ENCODE measurements around the gene SYT15B. TPM values are rescaled to one million over a fixed set of nuclear protein-coding genes. Genes with fewer than 3 reads are reported as not detected.
"Not testable (repeated sequence)": the region's sequence is repeated elsewhere in the genome, so short reads cannot be mapped to it uniquely, and the experiment has no call there.

The SYT15B gene
- total RNA-seq, 5 donors from 2014 or later (not counting 1 experiment from before 2014, with no cell fraction given): 0.06 to 0.30 (median 0.09) TPM; not detected in 2

DNA sequence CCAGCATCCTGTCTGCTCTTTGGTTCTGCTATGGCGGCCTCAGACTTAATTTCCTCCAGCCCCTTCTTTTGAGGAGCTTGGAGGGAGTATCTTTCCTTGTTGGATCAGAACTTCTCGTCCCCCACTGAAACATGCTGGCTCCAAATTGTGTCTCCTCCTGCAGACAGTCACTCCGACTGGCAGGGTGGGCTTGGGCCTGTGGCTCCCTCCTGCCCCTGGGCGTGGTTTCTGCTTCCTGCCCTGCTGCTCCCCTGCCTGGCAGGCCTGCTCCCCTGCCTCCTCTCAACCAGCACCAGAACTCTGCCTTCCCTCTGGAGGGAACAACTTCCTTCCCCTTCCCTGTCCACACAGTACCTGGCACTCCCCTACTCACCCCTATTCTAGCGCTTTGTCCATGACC, 3.8 kb upstream of the SYT15B start:
- POLR2A ChIA-PET; H3K4me1 ChIP-seq (ENCODE audit: control insufficient read depth in 1 of 2, extremely low read depth in 1 of 2, insufficient read depth in 2 of 2, low read length in 2 of 2); H3K4me3 Mint-ChIP-seq; H3K27ac Mint-ChIP-seq; H3K4me3 ChIP-seq (ENCODE audit: control insufficient read depth in 1 of 2, extremely low read depth in 1 of 2, low read length in 1 of 2); H3K36me3 Mint-ChIP-seq; H3K27me3 ChIP-seq (replicated peaks in 1 of 2; ENCODE audit: control insufficient read depth in 2 of 2, extremely low read depth in 1 of 2, insufficient read depth in 2 of 2, low read length in 1 of 2); ATAC-seq (replicated peaks in 1 of 4); H3K4me1 Mint-ChIP-seq; H3K36me3 ChIP-seq (ENCODE audit: control insufficient read depth in 2 of 2, extremely low read depth in 1 of 2, insufficient read depth in 1 of 2, low read length in 1 of 2); DNase-seq; H3K27me3 Mint-ChIP-seq; H3K27ac ChIP-seq (ENCODE audit: low read length); H3K9me3 ChIP-seq; H3K9me3 Mint-ChIP-seq; CTCF ChIA-PET: not testable (repeated sequence)
- WGBS (ENCODE audit: insufficient coverage): no CpG with 5 or more reads among the region's 5 CpGs

DNA sequence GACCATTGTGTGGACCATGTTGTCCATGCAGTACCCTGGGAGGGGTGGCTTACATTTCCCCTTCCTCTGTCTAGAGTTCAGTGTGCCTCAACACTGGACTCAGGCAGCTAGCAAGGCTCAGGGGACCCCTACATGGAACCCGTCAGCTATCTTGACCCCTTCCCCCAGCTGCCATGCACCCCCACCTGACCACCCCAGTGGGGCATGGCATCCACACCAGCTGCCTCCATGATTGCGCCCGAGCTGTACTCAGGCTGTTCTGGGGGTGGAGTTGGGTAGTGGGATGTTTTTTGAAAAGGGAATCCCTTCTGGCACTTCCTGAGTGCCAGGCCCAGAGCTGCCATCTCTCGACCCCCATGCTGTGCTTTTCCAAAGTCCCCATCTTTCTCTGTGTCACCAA, 1.8 kb upstream of the SYT15B start:
- CTCF ChIA-PET; H3K27me3 Mint-ChIP-seq; H3K27ac Mint-ChIP-seq; H3K36me3 Mint-ChIP-seq; H3K27me3 ChIP-seq (replicated peaks in 1 of 2; ENCODE audit: control insufficient read depth in 2 of 2, extremely low read depth in 1 of 2, insufficient read depth in 2 of 2, low read length in 1 of 2); H3K9me3 Mint-ChIP-seq; H3K4me3 Mint-ChIP-seq; H3K27ac ChIP-seq (ENCODE audit: low read length); H3K4me1 Mint-ChIP-seq; H3K9me3 ChIP-seq; DNase-seq; POLR2A ChIA-PET; ATAC-seq (replicated peaks in 1 of 4); H3K4me3 ChIP-seq (ENCODE audit: control insufficient read depth in 1 of 2, extremely low read depth in 1 of 2, low read length in 1 of 2); H3K36me3 ChIP-seq (ENCODE audit: control insufficient read depth in 2 of 2, extremely low read depth in 1 of 2, insufficient read depth in 1 of 2, low read length in 1 of 2); H3K4me1 ChIP-seq (ENCODE audit: control insufficient read depth in 1 of 2, extremely low read depth in 1 of 2, insufficient read depth in 2 of 2, low read length in 2 of 2): not testable (repeated sequence)
- no CpG with 5 or more reads among the region's 4 CpGs for WGBS (ENCODE audit: insufficient coverage)

DNA sequence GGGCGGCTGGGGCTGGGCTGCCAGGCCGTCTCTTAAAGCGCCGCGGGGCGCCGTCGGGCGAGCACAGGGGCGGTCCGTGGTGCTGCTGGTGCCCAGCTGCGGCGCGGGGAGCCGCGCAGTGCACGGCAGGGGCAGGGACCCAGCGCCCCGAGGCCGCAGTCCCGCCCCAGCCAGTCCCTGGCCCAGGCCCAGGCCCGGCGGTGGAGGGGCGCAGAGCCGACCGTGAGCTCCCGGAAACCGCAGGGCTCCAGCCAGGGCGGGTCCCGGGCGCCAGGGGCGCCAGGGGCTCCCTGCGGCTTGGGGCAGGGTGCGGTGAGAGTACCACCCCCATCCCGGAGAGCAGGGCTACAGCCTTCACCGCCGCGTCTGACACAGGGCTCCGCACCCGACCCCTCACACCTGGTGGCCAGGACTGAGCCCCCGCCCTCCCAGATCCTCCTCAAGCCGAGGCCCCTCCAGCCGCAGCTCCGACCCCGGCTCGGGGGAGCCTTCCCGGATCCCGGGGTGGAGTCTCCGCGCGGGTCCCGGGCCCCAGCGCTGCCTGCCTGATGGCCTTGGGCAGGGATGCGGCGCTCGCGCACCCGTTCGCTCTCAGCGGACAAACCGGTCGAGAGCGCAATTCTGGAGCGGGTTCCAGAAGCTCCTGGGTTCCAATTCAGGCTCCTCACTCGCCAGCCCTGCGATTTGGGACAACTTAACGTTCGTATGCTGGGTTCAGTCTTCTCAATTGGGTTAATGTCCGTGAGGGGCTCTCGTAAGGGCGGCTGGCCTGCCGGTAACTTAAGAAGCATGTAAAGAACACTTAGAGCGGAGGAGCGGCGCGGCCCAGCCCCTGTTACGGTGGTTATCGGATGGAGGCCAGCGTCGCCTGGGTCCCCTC, 478 bp downstream of the SYT15B start:
- H3K4me3 Mint-ChIP-seq; H3K27me3 ChIP-seq (replicated peaks in 1 of 2; ENCODE audit: control insufficient read depth in 2 of 2, extremely low read depth in 1 of 2, insufficient read depth in 2 of 2, low read length in 1 of 2); H3K4me3 ChIP-seq (ENCODE audit: control insufficient read depth in 1 of 2, extremely low read depth in 1 of 2, low read length in 1 of 2); CTCF ChIA-PET; H3K4me1 Mint-ChIP-seq; H3K4me1 ChIP-seq (ENCODE audit: control insufficient read depth in 1 of 2, extremely low read depth in 1 of 2, insufficient read depth in 2 of 2, low read length in 2 of 2); H3K27ac Mint-ChIP-seq; ATAC-seq (replicated peaks in 1 of 4); H3K36me3 ChIP-seq (ENCODE audit: control insufficient read depth in 2 of 2, extremely low read depth in 1 of 2, insufficient read depth in 1 of 2, low read length in 1 of 2); POLR2A ChIA-PET; H3K27ac ChIP-seq (ENCODE audit: low read length); H3K27me3 Mint-ChIP-seq; H3K9me3 Mint-ChIP-seq; H3K36me3 Mint-ChIP-seq; DNase-seq; H3K9me3 ChIP-seq: not testable (repeated sequence)
- WGBS (ENCODE audit: insufficient coverage): 9% methylated on average over 18 of the region's 80 CpGs

DNA sequence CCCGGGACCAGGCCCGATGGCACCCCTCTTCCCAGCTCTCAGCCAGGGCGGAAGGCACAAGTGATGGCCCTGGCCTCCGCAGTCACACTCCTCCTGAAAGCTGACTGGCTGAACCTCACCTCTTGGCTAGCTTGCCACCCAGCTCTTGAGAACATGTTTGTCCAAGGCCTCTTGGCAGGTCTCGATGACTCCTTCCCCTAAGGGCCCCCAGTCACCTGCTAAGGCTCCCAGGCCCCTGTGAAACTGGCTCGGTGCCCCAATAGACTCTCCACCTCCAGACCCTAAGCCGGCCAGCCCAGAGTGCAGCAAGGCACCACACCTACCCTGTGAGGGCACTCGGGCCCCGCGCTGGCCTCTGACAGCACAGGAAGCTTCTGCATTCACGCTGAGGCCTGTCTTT, 4.5 kb downstream of the SYT15B start:
- H3K27me3 ChIP-seq (replicated peaks in 1 of 2; ENCODE audit: control insufficient read depth in 2 of 2, extremely low read depth in 1 of 2, insufficient read depth in 2 of 2, low read length in 1 of 2); H3K27me3 Mint-ChIP-seq; H3K27ac ChIP-seq (ENCODE audit: low read length); H3K36me3 ChIP-seq (ENCODE audit: control insufficient read depth in 2 of 2, extremely low read depth in 1 of 2, insufficient read depth in 1 of 2, low read length in 1 of 2); POLR2A ChIA-PET; H3K4me1 ChIP-seq (ENCODE audit: control insufficient read depth in 1 of 2, extremely low read depth in 1 of 2, insufficient read depth in 2 of 2, low read length in 2 of 2); CTCF ChIA-PET; H3K27ac Mint-ChIP-seq; H3K4me3 ChIP-seq (ENCODE audit: control insufficient read depth in 1 of 2, extremely low read depth in 1 of 2, low read length in 1 of 2); H3K9me3 ChIP-seq; DNase-seq; H3K4me3 Mint-ChIP-seq; H3K4me1 Mint-ChIP-seq; H3K36me3 Mint-ChIP-seq; ATAC-seq (replicated peaks in 1 of 4); H3K9me3 Mint-ChIP-seq: not testable (repeated sequence)
- no CpG with 5 or more reads among the region's 11 CpGs for WGBS (ENCODE audit: insufficient coverage)

DNA sequence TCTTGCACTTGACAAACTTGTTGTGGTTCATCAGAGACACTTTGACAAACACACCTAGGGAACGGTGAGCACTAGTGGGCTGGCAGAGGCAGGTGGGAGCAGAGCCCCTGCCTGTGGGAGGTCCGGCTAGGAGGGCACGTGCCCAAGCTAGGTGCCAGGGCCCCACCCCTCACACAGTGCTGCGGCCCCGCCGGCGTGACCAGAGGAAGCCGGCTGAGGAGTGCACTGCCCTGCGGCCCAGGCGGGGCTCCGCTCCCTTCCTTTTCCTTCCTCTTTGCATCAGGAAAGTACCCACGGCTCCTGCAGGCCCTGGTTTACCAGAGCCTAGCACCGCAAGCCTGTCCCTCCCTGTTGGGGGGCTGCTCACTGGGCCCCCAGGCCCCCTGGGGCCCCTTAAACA, 7.2 kb downstream of the SYT15B start:
- H3K36me3 Mint-ChIP-seq; H3K4me3 ChIP-seq (ENCODE audit: control insufficient read depth in 1 of 2, extremely low read depth in 1 of 2, low read length in 1 of 2); H3K9me3 Mint-ChIP-seq; POLR2A ChIA-PET; DNase-seq; H3K4me1 ChIP-seq (ENCODE audit: control insufficient read depth in 1 of 2, extremely low read depth in 1 of 2, insufficient read depth in 2 of 2, low read length in 2 of 2); H3K27ac ChIP-seq (ENCODE audit: low read length); ATAC-seq (replicated peaks in 1 of 4); H3K4me3 Mint-ChIP-seq; CTCF ChIA-PET; H3K27me3 Mint-ChIP-seq; H3K27me3 ChIP-seq (replicated peaks in 1 of 2; ENCODE audit: control insufficient read depth in 2 of 2, extremely low read depth in 1 of 2, insufficient read depth in 2 of 2, low read length in 1 of 2); H3K9me3 ChIP-seq; H3K36me3 ChIP-seq (ENCODE audit: control insufficient read depth in 2 of 2, extremely low read depth in 1 of 2, insufficient read depth in 1 of 2, low read length in 1 of 2); H3K4me1 Mint-ChIP-seq; H3K27ac Mint-ChIP-seq: not testable (repeated sequence)
- WGBS (ENCODE audit: insufficient coverage): no CpG with 5 or more reads among the region's 13 CpGs

DNA sequence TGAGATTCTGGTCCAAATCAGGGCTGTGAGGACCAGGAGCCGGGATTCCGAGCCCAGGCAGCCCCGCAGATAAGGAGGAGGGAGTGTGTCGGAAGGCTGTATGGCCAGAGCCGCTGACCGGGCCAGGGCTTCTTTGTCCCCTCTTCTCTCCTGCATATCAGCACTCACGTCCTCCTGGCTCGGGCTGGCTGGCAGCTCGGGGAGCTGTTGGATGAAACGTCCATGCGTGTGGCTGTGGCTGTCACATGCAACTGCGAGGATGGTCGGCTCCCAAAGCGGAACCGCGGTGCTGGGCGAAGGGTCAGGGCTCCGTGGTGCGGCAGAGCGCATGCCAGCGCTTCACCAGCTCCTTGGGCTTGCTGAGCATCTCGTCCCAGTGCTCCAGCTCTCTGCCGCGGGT, 9.5 kb downstream of the SYT15B start:
- H3K27ac ChIP-seq (ENCODE audit: low read length); POLR2A ChIA-PET; CTCF ChIA-PET; H3K4me3 ChIP-seq (ENCODE audit: control insufficient read depth in 1 of 2, extremely low read depth in 1 of 2, low read length in 1 of 2); H3K27me3 ChIP-seq (replicated peaks in 1 of 2; ENCODE audit: control insufficient read depth in 2 of 2, extremely low read depth in 1 of 2, insufficient read depth in 2 of 2, low read length in 1 of 2); DNase-seq; H3K4me1 ChIP-seq (ENCODE audit: control insufficient read depth in 1 of 2, extremely low read depth in 1 of 2, insufficient read depth in 2 of 2, low read length in 2 of 2); H3K9me3 ChIP-seq; H3K36me3 Mint-ChIP-seq; H3K4me1 Mint-ChIP-seq; H3K36me3 ChIP-seq (ENCODE audit: control insufficient read depth in 2 of 2, extremely low read depth in 1 of 2, insufficient read depth in 1 of 2, low read length in 1 of 2); H3K4me3 Mint-ChIP-seq; H3K9me3 Mint-ChIP-seq; H3K27me3 Mint-ChIP-seq; ATAC-seq (replicated peaks in 1 of 4); H3K27ac Mint-ChIP-seq: not testable (repeated sequence)
- no CpG with 5 or more reads among the region's 24 CpGs for WGBS (ENCODE audit: insufficient coverage)

DNA sequence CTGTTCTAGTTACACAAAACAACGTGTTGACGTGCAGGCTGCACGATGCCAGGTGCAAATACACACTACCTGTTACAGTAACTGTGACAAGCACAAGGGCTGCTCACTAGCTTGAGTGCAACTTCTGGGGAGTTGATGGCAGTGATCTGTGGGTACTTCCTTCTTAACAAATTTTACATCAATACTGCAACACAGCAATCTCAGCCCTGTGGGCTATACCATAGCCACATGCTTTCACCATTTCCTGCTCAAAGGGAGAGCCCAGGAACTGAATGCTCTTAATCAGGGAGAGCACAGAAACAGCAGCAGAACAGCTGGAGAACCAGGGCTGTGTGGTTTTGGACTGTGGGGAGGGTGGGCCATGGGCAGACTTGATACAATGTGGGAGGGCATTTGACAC, 10.2 kb downstream of the SYT15B start:
- POLR2A ChIA-PET; H3K9me3 ChIP-seq; DNase-seq; H3K27me3 Mint-ChIP-seq; H3K9me3 Mint-ChIP-seq; H3K4me3 Mint-ChIP-seq; H3K27me3 ChIP-seq (replicated peaks in 1 of 2; ENCODE audit: control insufficient read depth in 2 of 2, extremely low read depth in 1 of 2, insufficient read depth in 2 of 2, low read length in 1 of 2); H3K36me3 ChIP-seq (ENCODE audit: control insufficient read depth in 2 of 2, extremely low read depth in 1 of 2, insufficient read depth in 1 of 2, low read length in 1 of 2); H3K27ac Mint-ChIP-seq; CTCF ChIA-PET; H3K36me3 Mint-ChIP-seq; H3K4me1 Mint-ChIP-seq; H3K4me1 ChIP-seq (ENCODE audit: control insufficient read depth in 1 of 2, extremely low read depth in 1 of 2, insufficient read depth in 2 of 2, low read length in 2 of 2); H3K27ac ChIP-seq (ENCODE audit: low read length); ATAC-seq (replicated peaks in 1 of 4); H3K4me3 ChIP-seq (ENCODE audit: control insufficient read depth in 1 of 2, extremely low read depth in 1 of 2, low read length in 1 of 2): not testable (repeated sequence)
- WGBS (ENCODE audit: insufficient coverage): no CpG with 5 or more reads among the region's 3 CpGs

All from T-cell (primary cell).